HUDEP-2 (cell line): ENCODE results near the gene FER.

Experiments used
- DNase-seq, 76 experiments: peaks; one replicate each; lab custom pipeline; 2025; ENCODE audit not compliant: unreplicated experiment in 76 of 76; lab: John Stamatoyannopoulos, UW

FER gene

DNA sequence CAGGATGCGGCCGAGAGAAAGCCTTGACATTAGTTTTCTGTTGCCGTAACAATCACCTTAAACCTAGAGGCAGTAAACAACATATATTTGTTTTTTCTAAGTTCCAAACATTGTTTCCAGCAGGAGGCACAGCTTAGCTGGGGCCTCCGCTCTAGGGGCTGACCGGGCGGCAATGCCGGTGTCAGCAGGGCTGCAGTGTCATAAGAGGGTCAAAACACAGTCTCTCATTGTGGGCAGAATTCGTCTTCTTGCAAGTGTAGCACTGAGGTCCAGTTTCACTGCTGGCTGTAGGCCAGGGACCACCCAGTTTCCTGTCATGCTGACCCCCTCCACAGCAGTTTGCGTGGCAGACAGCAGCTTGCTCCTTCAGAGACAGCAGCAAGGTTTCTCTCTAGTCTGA lies 475.8 kb downstream of the FER start:
- no peak for DNase-seq

DNA sequence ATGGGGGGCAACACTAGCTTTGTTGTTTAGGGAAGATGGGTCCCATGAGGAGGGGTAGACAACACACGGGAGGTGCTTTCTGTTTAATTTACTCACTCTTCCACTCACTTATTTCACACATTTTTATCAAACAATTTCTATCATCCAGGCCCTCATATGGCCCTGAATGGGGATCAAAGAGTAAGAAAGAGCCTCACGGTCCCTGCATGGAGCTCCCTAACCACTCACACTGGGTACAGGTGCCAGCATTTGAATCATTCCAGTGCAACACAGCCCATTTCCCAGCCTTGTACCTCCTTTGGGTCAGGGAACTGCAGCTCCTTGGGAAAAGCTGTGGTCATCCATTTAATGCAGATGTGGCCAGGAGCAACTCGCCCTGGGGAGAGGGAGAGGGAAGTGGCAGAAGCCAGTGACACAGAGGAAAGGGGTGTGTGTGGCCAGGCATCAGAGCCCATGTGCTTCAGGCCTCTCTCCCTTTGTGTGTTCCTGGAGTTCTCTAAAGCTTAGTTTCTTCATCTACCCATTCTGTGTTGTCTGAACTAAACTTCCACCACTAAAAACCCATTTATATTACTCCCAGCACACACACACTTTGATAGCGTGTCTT lies 476.7 kb downstream of the FER start:
- no peak for DNase-seq

DNA sequence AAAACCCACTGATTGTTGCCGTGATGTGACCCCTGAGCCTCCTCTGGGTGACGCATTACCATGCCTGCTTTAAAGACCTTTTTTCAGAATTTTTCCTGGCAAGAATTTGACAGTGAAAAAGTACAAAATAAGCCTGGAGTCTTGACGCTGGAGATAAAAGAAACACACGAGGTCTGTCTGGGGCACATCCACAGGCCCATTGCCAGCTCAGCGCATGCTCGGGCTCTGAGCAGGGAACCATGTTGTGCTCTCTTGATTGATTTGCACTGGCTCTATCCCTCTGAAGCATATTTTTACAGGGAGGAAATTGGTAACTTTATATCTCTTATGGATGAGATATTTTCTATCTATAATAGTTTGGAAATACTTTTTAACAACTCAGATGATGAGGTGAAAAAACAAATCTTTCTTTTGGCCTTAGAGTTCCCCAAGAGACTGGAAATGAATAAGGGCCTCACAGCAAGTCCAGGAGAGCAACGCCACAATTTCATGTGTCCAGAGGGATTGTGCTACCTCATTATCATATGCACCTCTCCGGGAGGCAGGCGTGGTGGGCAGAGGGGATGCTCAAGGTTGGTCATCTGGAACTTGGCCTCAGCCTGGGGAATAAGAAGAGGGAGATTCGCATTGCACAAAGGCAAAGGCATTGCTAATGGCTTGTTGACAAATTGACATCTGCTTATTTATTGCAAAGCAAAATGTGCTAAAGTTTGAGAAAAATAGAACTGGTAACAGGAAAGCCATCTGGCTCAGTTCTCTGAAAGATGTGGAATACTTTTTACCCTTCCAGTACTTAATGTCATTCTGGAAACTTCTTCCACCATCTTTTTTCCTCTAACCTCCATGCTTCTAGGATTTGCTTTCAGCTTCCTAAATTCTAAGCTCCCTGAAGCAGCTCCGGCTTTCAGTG lies 478.3 kb downstream of the FER start:
- DNase-seq = no peak

DNA sequence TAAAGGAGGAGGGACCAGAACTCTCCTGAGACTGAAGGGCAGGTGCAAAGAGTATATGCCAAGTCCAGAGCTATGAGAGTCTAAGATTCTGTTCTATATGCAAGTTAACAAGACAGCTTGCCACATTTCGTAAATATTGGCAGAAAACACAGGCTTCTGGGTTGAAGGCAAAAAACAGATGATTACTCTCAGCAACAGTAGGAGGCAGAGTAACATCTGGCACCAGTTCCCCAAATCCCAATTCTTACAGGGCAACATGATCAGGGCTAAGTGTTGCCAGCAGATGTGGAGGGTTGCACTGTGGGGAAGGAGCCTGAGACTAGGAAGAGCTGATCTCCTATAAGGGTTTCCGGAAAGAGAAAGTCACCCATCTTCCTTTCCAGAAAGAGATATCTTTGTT lies 482.7 kb downstream of the FER start:
- no peak for DNase-seq

DNA sequence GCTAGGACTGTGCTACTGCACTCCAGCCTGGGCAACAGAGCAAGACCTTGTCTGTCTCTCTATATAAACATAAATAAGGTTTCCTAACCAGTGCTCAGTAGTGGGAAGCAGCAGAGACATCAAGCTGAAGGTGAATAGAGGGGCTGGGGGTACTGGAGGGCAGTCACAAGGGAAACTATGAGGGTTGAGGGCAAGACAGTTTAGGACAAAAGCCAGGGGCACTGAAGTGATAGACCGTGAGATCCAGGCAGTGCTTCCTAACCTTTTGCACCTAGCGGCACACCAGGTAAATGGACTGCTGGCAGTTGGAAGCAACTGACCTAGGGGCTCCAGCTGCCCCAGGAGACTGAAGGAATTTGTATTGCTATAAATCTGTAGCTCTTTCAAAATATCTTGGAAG lies 483.6 kb downstream of the FER start:
- no peak for DNase-seq

DNA sequence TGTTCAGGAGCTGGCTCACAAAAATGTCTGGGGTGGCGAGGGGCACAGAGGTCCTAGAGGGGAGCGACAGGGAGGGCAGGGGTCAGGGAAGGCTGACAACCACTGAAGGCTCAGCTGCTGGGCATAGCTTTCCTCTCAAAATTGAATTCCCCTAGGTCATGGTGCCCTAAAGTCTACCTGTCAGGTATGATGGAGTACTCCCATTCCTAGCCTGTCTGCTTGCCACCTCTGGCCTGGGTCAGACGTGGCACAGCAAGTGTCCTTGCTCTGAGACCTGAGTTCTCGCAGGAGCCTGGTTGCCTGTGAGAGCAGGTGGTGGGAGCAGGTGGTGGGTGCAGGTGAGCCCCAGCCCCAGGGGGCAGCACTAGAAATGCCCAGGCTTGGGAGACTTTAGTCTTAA lies 486.7 kb downstream of the FER start:
- DNase-seq = no peak

DNA sequence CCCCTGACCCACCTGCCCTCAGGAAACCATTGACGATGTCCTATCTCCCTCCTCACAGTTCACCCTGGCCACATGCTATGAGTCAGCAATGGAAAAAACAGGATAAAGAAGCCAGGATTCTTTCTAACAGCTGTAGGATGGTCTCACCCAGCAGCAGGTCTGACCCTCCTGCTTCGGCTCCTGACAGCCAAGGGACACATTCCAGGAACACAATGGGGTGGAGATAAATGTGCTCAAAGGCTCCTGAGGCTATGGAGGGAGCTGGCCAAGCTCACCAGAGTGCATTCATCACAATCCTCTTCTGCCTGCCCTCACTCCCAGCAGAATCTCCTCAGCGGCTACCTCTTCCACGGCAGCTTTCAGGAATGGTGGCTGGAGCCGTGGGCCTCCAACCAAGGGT lies 491.8 kb downstream of the FER start:
- DNase-seq = no peak

DNA sequence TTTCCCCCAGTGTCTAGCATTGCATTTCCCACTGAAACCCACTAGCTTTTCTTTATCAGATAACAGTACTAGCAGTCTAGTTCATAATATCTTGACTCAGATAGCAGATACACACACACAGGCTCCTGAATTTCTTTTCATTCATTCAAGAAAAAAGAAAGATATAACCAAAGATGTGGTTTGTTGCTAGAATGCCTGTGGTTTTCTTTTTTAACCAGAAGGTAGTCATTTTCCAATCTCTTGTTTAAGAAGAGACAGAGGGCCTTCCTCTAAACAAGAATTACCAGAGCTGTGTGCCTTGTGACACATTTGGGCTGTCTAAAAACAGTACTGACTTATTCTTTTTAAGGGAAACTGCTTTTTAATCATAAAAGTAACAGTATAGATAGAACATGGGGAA lies 494.8 kb downstream of the FER start:
- no peak for DNase-seq

DNA sequence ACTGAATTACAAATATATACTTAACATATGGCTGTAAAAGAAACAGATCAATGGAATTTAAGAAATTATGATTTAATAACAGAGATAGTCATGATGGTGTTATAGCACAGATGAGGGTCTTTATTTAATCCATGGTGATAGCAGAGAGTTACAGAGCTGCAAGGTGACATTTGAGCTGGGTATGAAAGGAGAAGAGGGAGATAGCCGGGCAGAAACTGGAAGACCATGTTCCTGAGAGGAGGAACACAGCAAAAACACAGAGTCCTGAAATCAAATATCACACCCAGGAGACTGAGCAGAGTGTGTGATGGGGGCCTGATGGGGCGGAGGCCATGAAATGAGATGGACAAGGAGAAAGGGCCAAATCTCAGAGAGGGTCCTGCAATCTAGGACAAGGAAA lies 498.7 kb downstream of the FER start:
- DNase-seq = no peak
